NCI-H524 (cell line): Measurements from ENCODE around the gene TCAP.

Experiments
- DNase-seq, 2 experiments: peaks; one replicate each; lab custom pipeline; 2025; lab: John Stamatoyannopoulos, UW

TCAP gene

DNA sequence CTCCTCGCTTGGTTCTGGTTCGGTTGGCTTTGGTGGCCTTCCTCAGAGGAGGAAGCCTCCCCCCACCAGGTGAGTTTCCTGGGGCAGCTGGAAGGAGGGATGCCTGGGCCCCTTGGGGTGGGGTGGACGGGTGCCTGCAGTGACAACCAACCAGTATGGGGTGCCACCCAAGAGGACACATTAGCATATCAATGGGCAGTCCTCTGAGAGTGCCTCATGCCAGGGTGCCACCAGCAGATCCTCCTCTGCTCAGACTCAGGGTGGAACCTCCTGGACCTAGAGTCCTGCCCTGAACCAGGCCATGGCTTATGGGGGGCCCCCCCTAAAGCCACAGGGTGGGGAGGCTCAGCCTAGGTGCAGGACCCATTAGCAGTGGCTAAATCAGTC is 35.7 kb upstream of the TCAP start:
- no peak for DNase-seq

DNA sequence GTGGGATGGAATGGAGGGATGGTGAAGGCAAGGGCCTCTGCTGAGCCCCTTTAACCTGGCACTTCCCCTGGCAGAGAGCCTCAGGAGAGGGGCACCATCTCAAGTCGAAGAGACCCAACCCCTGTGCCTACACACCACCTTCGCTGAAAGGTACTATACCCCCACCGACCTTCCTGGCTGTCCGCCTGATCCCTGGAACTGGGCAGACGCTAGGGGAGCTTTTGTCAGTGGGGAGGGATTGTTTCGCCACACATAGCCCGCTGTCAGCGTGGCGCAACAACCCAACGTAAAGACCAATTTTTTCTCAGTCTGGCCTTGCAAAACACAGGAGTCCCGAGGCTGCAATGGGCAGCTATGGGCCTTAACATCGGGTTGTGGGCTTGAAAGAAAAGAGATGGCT is 35.3 kb upstream of the TCAP start:
- no peak for DNase-seq

DNA sequence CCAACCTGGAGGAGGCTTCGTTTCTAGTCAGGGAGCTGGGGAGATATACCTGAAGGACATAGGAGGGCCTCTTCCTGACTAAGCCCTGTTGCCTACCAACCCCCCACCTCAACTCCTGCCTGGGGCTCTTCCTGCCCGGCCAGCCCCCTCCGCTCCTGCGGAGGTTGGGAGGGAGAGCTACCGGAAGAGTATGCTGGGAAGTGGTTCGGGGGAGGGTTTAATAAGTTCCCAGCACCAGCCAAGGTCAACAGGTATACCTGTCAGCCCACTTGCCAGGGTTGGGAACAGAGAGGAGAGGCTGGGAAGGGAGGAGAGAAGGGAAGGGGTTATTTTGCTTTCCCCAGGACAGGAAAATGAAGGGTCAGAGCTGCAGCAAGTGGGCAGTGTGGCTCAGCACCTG is 33.7 kb upstream of the TCAP start:
- DNase-seq, result no peak

DNA sequence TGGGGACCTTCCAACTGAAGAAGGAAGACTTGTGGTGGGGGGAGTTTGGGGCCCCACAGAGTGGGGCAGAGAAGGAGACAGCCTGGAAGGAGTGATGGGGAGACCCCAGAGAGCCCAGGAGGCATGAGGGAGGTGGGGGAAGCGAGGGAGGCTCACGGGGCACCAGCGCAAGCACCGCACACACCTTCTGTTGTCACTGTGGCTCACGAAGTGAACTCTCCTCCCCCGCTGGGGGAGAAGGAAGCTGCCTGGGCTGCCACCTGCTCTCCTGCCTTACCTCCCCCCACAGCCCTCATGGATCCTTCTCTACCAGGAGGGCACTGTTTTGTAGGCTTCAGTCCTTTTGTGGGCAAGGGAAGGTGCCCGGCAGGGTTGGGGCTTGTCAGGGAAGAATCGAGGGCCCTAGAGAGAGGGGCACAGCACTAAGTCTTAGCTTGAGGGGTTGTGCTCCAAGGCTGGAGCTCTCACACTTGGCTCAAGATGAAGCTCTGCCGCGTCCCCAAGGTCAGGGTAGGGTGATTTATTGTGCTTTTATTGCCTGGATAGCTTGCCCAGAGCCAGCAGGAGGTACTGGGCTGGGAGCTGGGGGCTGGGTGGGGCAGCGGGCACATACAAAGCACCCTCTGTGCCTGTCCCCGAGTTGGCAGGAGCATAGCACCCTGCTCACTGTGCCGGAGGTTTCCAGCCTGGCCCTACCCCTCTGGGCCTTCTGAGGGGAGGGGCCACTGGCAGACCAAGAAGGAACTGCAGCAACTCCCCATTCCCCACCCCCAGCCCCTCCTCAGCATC is 32.8 kb upstream of the TCAP start:
- DNase-seq, result peak in 1 of 2 experiments; percentile 34

DNA sequence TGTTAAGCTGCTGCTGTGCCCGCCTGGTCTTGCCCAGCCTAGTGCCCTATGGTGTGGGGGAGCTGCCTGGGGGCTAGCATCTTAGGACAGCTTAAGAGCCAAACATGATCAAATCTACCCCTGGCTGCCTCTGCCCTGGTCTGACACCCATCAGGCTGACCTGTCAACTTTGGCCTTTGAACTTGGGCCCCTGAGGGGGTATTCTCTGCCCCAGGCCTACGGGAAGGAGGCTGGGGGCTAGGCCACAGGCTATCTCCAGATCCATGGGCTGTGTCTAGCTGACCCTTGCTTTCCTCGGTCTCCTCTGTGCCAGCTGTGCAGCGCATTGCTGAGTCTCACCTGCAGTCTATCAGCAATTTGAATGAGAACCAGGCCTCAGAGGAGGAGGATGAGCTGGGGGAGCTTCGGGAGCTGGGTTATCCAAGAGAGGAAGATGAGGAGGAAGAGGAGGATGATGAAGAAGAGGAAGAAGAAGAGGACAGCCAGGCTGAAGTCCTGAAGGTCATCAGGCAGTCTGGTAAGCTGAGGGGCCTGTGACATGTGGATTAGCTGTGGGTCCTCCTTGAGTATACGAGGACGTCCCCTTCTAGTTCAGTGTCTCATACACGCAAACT is 31.5 kb upstream of the TCAP start:
- no peak for DNase-seq

DNA sequence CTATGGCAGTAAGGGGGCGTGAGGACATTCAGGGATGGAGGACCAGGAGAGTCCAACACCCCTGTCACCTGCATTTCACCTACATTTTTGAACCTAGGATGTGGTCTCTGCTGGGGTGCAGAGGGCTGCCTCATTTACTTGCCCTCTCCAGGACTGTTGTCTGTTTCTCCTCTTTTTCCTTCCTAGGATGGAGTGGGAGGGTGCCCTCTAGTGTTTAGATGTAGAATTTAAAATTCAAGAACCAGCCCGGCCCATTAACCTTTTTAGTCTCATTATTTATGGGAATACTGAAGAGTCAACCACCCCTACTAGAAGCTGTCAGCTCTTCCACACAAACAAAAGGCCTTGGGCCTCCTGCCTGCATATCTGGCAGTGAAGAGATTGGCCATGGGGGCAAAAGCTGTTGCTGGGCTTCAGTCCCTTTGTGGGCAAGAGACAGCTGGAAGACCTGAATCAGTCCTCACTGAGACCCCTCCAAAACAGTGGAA is 30.7 kb upstream of the TCAP start:
- DNase-seq, result peak; percentile 23 to 47

DNA sequence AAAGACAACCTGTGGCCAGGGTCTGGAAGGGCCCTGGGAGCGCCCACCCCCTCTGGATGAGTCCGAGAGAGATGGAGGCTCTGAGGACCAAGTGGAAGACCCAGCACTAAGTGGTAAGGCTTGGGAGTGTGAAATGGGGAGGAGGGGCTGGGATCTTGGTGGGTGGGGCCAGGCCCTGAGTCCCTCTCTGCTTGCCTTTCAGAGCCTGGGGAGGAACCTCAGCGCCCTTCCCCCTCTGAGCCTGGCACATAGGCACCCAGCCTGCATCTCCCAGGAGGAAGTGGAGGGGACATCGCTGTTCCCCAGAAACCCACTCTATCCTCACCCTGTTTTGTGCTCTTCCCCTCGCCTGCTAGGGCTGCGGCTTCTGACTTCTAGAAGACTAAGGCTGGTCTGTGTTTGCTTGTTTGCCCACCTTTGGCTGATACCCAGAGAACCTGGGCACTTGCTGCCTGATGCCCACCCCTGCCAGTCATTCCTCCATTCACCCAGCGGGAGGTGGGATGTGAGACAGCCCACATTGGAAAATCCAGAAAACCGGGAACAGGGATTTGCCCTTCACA is 29.5 kb upstream of the TCAP start:
- DNase-seq, result no peak

DNA sequence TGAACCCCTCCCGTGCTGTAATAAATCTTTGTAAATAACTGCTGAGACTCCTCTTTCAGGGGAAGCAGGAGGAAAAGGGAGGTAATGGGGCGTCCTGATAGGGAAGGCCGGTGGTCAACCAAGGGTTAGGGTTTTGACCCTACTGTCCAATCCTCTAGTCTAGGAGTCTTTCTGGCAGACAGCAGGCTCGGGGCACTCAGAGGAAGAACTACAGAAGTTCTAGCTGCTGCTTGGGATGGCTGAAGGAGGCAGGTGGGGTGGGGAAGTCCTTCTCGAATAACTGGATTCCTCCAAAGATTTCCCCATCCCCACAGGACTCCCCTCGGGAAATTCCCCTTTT is 28.6 kb upstream of the TCAP start:
- DNase-seq, result no peak

DNA sequence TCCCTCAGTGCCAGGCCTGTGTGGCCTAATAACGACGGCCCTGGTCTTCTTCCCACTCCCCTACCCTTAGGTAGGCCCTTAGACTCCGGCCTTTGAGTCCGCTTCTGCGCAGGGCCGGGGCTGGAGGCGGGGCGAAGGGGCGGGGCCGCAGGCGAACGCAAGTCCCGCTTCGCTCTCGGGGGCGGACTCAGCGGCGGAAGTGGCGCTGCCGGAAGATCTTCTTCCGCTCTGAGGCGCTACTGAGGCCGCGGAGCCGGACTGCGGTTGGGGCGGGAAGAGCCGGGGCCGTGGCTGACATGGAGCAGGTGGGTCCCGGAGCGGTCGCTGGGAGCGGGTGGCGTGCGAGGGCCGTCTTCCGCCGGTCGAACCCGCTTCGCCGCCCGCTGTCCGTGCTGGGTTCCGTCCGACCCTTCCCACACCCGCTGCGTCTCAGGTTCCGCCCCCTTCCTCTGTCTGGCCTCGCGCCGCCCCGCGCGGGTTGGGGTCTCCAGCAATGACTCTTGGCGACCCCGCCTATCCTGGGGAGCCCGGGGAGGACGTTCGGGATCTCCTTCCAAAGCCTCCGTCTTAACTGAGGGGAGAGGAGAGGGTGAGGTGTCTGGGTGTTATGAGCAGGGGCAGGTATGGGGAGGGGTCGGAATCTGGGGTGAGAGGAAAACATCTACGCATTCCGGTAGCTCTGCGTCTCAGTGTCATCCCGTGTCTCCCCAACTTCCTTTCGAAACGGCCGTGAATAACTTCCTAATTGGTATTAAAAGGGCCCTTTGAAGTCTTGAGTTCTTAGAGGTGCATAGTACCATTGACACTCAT is 28.0 kb upstream of the TCAP start, which contains the start of gene STARD3:
Gene STARD3, plus strand, starts transcription at position 218 of the 810 bp plus-strand sequence. CDS start 16,388 bp downstream, outside the sequence.
- peak; percentile 68 to 86 for DNase-seq

DNA sequence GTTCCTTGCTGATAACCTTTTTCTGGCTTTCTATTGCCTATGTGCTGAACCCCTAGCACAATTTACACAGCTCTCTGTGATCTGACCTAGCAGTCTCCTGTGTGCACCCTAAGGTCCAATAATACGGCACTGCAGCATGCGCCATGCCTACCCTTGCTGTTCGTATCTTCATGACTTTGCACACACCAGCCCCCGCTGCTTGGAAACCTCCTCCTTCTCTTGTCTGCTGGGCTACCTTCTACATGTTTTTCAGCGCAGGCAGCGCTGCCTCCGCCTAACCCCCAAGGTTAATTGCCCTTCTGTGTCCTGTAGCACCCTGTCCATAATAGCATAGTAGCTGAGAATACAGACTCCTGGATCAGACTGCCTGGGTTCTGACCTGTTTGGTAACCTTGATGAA is 26.8 kb upstream of the TCAP start:
- no peak for DNase-seq

DNA sequence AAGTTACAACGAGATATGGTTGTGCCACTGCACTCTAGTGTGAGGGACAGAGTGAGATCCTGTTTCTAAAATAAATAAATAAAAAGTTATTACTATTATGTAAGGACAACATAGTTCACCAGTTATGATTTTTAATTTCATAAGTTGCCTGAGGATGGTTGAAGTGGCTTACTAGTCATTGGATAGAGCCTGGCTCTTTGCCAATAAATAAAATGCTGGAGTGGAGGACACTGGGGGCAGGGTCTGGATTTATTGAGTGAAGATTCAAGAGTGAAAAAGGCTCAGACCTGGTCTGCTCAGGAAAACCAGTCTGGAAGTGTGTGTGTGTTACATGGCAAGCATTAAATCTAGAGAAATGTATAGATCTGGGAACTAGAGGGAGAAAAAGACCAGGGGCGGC is 26.1 kb upstream of the TCAP start:
- DNase-seq, result no peak

DNA sequence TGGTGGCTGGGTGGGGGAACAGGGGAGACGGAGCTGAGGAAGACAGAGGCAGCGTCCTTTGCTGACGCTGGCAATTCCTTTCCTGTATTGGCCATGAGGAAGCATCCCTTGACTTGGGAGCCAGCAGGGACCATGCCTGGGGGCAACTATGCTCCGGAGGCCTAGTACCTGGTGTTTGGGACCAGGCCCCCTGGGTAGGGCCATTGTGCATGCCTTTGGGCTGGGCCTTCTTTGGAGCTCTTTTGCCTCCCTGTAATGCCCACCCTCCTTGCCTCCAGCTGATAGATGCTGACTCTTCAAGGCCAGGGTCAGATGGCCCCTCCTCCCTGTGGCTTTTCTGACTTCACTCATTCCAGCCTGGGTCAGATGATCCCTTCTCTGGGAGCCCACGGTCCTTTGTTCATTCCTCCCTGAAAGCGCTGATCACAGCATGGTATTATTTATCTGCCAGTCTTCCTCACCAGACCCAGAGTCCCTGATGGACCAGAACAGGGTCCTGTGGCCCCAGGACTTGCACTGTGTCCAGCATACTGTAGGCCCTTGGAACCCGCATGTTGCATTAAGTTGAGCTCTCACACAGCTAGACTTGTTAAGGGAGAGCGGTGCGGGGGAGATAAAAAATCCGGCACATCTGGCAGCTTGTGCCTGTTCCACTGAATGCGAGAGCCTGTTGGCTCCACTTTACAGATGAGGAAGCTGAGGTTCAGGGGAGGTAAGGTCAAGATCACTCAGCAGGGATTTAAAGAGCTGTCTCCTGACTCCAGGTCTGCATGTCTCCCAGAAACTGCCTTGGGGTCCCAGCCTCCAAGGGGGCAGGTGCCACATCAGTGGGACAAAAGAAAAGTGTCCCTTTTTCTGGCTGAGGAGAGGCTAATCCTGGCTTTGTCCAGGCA is 25.3 kb upstream of the TCAP start:
- no peak for DNase-seq

DNA sequence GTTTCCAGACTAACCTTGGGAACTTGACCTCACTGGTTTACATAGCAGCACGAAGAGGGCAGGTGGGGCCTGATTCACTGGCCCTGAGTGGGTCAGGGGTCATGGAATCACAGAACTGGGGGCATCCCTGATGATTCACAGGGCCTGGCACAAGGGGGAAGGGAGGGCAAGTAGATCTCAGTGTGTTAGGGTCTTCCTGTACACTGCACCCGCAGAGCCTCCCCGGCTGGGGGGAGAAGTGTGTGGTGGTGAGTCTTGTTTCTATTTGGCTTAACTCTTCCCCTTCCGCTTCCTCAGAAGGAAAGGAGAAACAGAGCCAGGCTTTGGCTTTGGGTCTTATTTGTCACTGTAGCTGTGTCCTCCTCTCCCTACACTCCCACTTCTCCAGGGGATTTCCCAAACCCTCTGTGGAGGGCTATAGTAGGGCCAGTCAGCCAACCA is 24.5 kb upstream of the TCAP start:
- DNase-seq, result no peak

DNA sequence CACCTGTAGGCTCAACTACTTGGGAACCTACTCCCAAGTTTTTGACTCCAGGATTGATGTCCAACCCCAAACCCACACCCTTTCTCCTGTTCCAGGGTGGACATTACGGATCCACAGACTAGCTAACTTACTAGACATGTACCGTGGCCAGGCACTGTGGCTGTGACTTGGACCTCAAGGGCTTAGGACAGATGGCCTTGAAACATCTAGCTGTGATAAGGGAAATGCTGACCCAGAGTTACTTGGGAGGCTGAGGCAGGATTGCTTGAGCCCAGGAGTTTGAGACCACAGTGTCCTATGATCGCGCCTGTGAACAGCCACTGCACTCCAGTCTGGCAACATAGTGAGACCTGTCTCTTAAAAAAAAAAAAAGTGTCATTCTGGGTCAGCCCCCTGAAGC is 24.1 kb upstream of the TCAP start:
- no peak for DNase-seq

DNA sequence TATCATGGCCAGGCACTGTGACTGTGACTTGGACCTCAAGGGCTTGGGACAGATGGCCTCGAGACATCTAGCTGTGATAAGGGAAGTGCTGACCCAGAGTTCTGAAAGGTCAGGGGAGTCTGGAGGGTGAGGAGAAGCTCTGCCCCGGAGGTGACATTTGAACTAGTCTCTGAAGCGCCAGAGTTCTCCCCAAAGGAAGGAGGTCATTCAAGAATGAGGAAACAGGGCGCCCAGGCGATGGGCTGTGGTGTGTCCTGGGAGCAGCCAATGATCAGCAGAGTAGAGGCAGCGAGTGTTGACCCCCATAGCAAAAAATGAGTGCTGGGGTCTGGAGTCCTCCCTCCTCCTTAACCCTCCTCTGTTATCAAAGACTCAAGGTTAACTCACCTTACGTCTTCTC is 23.3 kb upstream of the TCAP start:
- no peak for DNase-seq

DNA sequence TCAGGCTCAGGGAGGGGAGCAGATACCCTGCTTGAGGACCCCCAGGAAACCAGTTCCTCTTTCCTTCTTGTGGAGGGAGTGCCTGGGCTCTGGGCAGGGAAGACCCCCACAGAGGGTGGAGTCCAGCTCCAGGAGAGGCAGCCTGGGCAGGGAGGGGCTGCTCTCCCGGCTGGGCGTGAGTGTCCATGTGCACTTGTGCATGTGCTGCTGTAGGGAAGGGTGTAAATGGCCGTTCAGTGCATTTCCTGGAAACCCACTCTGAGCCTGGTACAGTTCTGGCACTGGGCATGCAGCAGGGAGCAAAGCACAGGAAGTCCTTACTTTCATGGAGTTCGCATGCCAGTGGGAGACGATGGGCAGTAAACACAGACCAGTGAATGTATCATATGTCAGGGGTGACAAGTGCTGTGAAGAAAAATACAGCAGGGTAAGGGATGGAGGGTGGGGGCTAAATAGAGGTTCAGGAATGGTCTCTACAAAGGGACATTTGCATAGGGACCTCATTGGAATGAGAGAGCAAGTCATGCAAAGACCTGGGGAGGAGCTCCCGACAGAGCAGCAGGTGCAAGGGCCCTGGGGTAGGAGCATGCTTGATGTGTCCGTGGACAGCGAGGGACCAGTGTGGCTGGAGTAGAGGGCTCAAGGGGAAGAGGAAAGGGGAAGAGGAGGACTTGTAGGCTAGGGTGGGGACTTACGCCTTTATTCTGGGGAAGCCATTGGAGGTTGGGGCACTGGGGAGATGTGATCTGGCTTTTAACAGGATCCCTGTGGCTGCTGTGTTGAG is 22.7 kb upstream of the TCAP start:
- no peak for DNase-seq

DNA sequence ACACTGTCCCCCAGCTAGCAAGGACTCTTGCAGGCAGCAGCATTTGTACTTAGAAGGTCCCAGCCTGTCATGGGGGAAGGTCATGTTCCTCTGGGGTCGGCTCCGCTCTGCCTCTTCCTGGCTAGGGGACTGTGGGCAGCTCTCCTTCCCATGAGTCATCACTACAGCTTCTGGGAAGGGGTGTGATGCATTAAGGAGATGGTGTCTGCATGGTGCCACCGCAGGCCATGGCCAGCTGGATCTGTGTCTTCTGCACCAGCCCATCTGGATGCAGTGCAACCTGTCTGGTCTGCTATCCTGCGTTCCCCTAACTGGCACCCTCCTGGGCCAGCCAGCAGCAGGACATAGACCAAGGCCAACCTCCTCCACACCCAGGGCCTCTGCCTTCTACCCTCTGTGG is 21.9 kb upstream of the TCAP start:
- no peak for DNase-seq

DNA sequence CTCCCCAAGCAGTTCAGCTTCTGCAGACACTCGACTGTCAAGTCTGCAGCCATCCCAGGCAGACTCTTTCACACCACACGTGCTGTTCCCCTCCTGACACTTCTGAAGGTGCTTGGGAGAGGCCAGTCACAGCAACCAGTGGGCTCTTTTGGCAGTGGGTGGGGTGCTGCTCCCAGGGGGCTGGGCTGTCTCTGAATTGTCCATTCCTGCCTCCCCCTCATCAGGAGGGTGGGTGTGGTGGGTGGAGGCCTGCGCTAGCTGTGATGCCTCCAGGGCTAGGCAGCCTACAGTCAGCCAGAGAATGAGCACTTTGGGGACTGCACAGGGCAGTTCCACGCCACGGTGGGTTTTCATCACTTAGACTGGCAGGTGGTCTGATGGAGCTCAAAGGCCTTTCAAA is 17.9 kb upstream of the TCAP start:
- DNase-seq, result no peak

DNA sequence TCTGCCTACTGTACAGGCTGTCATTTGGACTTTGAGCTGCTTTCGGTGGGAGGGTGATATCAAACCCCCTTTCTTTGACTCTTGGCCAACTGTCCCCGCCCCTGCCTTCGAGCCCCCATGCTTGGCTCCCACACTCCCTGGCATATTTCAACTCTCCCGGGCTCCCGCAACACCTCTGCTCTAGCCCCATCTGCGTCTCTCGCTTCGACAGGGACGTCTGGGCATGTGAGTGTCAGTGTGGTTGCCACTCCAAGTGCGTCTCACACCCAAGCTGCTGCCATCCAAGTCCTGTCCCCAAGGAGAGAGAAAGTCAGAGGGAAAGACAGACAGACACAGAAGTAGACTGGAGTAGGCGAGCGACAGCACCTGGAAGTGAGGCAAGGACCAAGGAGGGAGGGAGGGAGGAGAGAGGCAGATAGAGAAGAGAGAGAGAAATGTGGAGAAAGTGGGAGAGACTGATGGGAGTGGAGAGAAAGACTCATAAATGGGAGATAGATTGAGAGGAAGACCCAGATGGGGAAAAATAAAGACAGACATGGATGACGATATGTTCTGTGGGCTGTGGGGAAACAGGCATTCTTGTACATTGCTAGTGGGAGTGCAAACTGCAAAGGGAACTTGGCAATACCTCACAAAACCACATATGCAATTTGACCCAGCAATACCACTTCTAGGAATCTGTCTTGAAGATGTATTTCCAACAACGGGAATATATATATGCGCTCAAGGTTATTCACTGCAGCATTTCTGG is 16.4 kb upstream of the TCAP start:
- no peak for DNase-seq

DNA sequence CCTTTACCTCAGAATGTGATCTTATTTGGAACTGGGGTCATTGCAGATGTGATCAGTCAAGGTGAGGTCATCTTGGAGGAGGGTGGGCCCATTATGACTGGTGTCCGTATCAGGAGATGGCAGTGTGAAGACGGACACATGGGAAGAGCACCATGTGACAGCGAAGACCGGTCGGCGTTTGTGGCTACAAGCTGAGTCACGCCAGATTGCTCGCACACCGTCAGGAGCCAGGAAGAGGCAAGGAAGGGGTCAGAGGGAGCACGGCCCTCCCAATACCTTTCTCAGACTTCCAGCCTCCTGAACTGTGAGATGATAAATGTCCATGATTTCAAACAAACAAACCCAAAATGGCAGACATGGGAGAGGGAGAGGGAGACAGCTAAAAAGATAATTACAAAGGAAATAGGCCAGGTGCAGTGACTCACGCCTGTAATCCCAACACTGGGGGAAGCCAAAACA is 15.0 kb upstream of the TCAP start:
- DNase-seq, result no peak
